Liver (tissue), 9 donors: ENCODE data around the gene VSNL1. TPM values are rescaled to one million over a fixed set of nuclear protein-coding genes. Genes with fewer than 3 reads are reported as not detected.

Experiments used
- DNase-seq: peaks from one replicate; pipeline ENCODE4 v3.0.0-alpha.2; 2017; ENCODE audit warnings: low spot score
- H3K27ac ChIP-seq, 2 donors: one replicate each; pipeline ENCODE4 v1.7.0; 2013; ENCODE audit warnings: inconsistent platforms in 2 of 2, low read length in 2 of 2, control low read depth in 1 of 2, low read depth in 1 of 2, mild to moderate bottlenecking in 1 of 2
- H3K27me3 ChIP-seq, 4 donors: one replicate each; pipeline versions ENCODE4 v1.6.1 to v1.7.0; 2013; ENCODE audit warnings: low read length in 3 of 4, inconsistent platforms in 1 of 4, mild to moderate bottlenecking in 1 of 4, moderate library complexity in 1 of 4; ENCODE audit not compliant: control insufficient read depth in 4 of 4, insufficient read depth in 4 of 4
- H3K36me3 ChIP-seq, 4 donors: one replicate each; pipeline versions ENCODE4 v1.6.1 to v1.7.0; 2013; ENCODE audit warnings: low read length in 3 of 4, mild to moderate bottlenecking in 3 of 4, low read depth in 1 of 4, moderate library complexity in 1 of 4; ENCODE audit not compliant: control insufficient read depth in 4 of 4, insufficient read depth in 3 of 4
- H3K4me1 ChIP-seq, 4 donors: one replicate each; pipeline versions ENCODE4 v1.6.1 to v1.7.0; 2013; ENCODE audit warnings: low read length in 3 of 4, mild to moderate bottlenecking in 3 of 4, moderate library complexity in 1 of 4; ENCODE audit not compliant: control insufficient read depth in 4 of 4, insufficient read depth in 4 of 4
- H3K4me3 ChIP-seq, 3 donors: one replicate each; pipeline versions ENCODE4 v1.6.1 to v1.7.0; 2013; ENCODE audit warnings: low read length in 3 of 3, control low read depth in 1 of 3, low read depth in 1 of 3, mild to moderate bottlenecking in 1 of 3
- H3K9ac ChIP-seq, 2 donors: one replicate each; pipeline ENCODE4 v1.7.0; 2013; ENCODE audit warnings: low read length in 2 of 2, mild to moderate bottlenecking in 2 of 2, moderate library complexity in 2 of 2, control low read depth in 1 of 2, low read depth in 1 of 2
- H3K9me3 ChIP-seq, 4 donors: one replicate each; pipeline versions ENCODE4 v1.6.1 to v1.7.0; 2013; ENCODE audit warnings: low read length in 3 of 4; ENCODE audit not compliant: control insufficient read depth in 4 of 4
- ATF3 ChIP-seq: IDR thresholded peaks from 2 replicates; pipeline ENCODE4 v1.6.1; 2016; ENCODE audit warnings: antibody characterized with exemption
- CTCF ChIP-seq: fragments of 150-350 bp; IDR thresholded peaks from 2 replicates; pipeline ENCODE4 v1.5.1; 2017; ENCODE audit warnings: improper control_type of control experiment, low read depth, low read length; ENCODE audit not compliant: missing input control
- EGR1 ChIP-seq, 2 donors: IDR thresholded peaks; 2 replicates each; pipeline ENCODE4 v1.6.1; 2016 to 2018; ENCODE audit warnings: antibody characterized with exemption in 2 of 2, low read depth in 2 of 2
- FOXA1 ChIP-seq: IDR thresholded peaks from 2 replicates; pipeline ENCODE4 v1.6.1; 2016; ENCODE audit warnings: antibody characterized with exemption
- FOXA2 ChIP-seq: IDR thresholded peaks from 2 replicates; pipeline ENCODE4 v1.6.1; 2016; ENCODE audit warnings: antibody characterized with exemption
- HNF4A ChIP-seq, 2 donors: conservative IDR thresholded peaks; 2 replicates each; pipeline ENCODE4 v1.6.1; 2016; ENCODE audit warnings: antibody characterized with exemption in 2 of 2, mild to moderate bottlenecking in 2 of 2
- HNF4G ChIP-seq: IDR thresholded peaks from 2 replicates; pipeline ENCODE4 v1.6.1; 2016; ENCODE audit warnings: antibody characterized with exemption
- JUND ChIP-seq, 2 donors: IDR thresholded peaks; 2 replicates each; pipeline ENCODE4 v1.6.1; 2016; ENCODE audit warnings: antibody characterized with exemption in 2 of 2
- MAX ChIP-seq: IDR thresholded peaks from 2 replicates; pipeline ENCODE4 v1.6.1; 2016; ENCODE audit warnings: antibody characterized with exemption
- NR2F2 ChIP-seq: IDR thresholded peaks from 2 replicates; pipeline ENCODE4 v1.6.1; 2016; ENCODE audit warnings: antibody characterized with exemption
- RAD21 ChIP-seq, 2 donors: IDR thresholded peaks; 2 replicates each; pipeline ENCODE4 v1.6.1; 2016; ENCODE audit warnings: antibody characterized with exemption in 2 of 2, mild to moderate bottlenecking in 2 of 2
- REST ChIP-seq: IDR thresholded peaks from 2 replicates; pipeline ENCODE4 v1.6.1; 2016; ENCODE audit warnings: antibody characterized with exemption, mild to moderate bottlenecking
- SP1 ChIP-seq: IDR thresholded peaks from 2 replicates; pipeline ENCODE4 v1.6.1; 2018; ENCODE audit warnings: antibody characterized with exemption, mild to moderate bottlenecking
- TAF1 ChIP-seq: conservative IDR thresholded peaks from 2 replicates; pipeline ENCODE4 v1.6.1; 2016; ENCODE audit warnings: antibody characterized with exemption, mild to moderate bottlenecking
- YY1 ChIP-seq: IDR thresholded peaks from 2 replicates; pipeline ENCODE4 v1.6.1; 2016; ENCODE audit warnings: antibody characterized with exemption, mild to moderate bottlenecking
- ZBTB33 ChIP-seq: IDR thresholded peaks from 2 replicates; pipeline ENCODE4 v1.6.1; 2016; ENCODE audit warnings: antibody characterized with exemption
- WGBS: extraction: QIAGEN DNeasy Blood & Tissue Kit; methylation state at CpG from one replicate; pipeline ENCODE4 v1.1.7; 2013; 5-methylcytosine and 5-hydroxymethylcytosine counted together
- polyA plus RNA-seq, 2 donors: library from polyadenylated mRNA; stranded (reverse) in 1 of 2; unstranded in 1 of 2; fragments of 200-250 nt in 1 of 2; fragments of >200 nt in 1 of 2; fragmentation: Nextera tagmentation in 1 of 2; extraction: Ambion mirVana in 1 of 2; gene quantifications; one replicate each; pipeline versions ENCODE4 v1.2.1 to v1.2.3, GENCODE V29; 2013 to 2015
- total RNA-seq, 2 donors: library from RNA; depleted of rRNA; stranded (reverse); fragments of >200 nt; gene quantifications; one replicate each; pipeline ENCODE4 v1.2.3, GENCODE V29; 2014
- donor health status: healthy.
- donor health status: healthy.
- donor health status: healthy.
- donor health status: healthy.
- donor health status: healthy.

The VSNL1 gene
- total and polyA plus RNA-seq, 4 donors, result 2.2 to 32.9 (median 6.3) TPM

GRCh38 chr2:17547237-17547636, 6.7 kb downstream of the VSNL1 start:
- peak overlapping the region in 1 of 2 donors; percentile 9 for H3K27ac ChIP-seq
- WGBS, result 33% methylated on average over 2 of the region's 2 CpGs
- H3K9me3 ChIP-seq, result no peaks in the 10 kb centered on the region
- H3K36me3 ChIP-seq, result no peaks in the 10 kb centered on the region
- TF ChIP-seq FOXA1 (no peak), HNF4A (conservative IDR thresholded peaks at IDR 0.05) (peak in 1 of 2 donors; percentile 24)
- no peaks in the 10 kb centered on the region for H3K27me3 ChIP-seq
- H3K4me1 ChIP-seq, result peaks cover 0 to 52% (median 31%) of the 10 kb centered on the region in 4 donors
- peak overlapping the region in 1 of 3 donors; percentile 19 for H3K4me3 ChIP-seq
- peak overlapping the region in 1 of 2 donors; percentile 21 for H3K9ac ChIP-seq
- DNase-seq, result no peak

GRCh38 chr2:17547737-17548136, 7.2 kb downstream of the VSNL1 start:
- no peaks in the 10 kb centered on the region for H3K9me3 ChIP-seq
- WGBS, result 19% methylated on average over 5 of the region's 5 CpGs
- no peaks in the 10 kb centered on the region for H3K27me3 ChIP-seq

GRCh38 chr2:17550907-17551306, 10.4 kb downstream of the VSNL1 start:
- Histone ChIP-seq H3K4me1 (peaks cover 1 to 45% (median 22%) of the 10 kb centered on the region in 4 donors), H3K36me3 (no peaks in the 10 kb centered on the region), H3K27me3 (no peaks in the 10 kb centered on the region), H3K4me3 (no peak overlapping the region), H3K27ac (no peak overlapping the region), H3K9ac (no peak overlapping the region), H3K9me3 (no peaks in the 10 kb centered on the region)
- DNase-seq, result no peak
- WGBS, result 93% methylated on average over 2 of the region's 2 CpGs
- TF ChIP-seq NR2F2 (no peak), ATF3 (no peak), MAX (no peak), REST (no peak), ZBTB33 (no peak), HNF4G (no peak), FOXA1 (no peak), CTCF (no peak), TAF1 (no peak), RAD21 (IDR thresholded peaks at IDR 0.05) (no peak), EGR1 (IDR thresholded peaks at IDR 0.05; ENCODE audit: low read depth in 2 of 2) (no peak), YY1 (no peak), JUND (IDR thresholded peaks at IDR 0.05) (no peak)

More at GRCh38 chr2:17547737-17548136, 7.2 kb downstream of the VSNL1 start:
- peak overlapping the region in 1 of 2 donors; percentile 61 for H3K9ac ChIP-seq
- peaks cover 0 to 47% (median 29%) of the 10 kb centered on the region in 4 donors for H3K4me1 ChIP-seq
- peak overlapping the region; percentile 9 to 38 for H3K27ac ChIP-seq
- no peak for DNase-seq
- peak overlapping the region in 2 of 3 donors; percentile 19 to 33 for H3K4me3 ChIP-seq
- TF ChIP-seq FOXA2 (no peak), HNF4G (no peak), SP1 (no peak), TAF1 (no peak), ZBTB33 (no peak)
- H3K36me3 ChIP-seq, result no peaks in the 10 kb centered on the region
